OCI-LY1 (cell line): ENCODE data around the gene P3H2.

Source experiments
- H2AFZ ChIP-seq: fragments of 200-600 bp; sonication (generic), shearing (Covaris generic); 2 replicates; pipeline ENCODE4 v1.6.0; 2014; ENCODE audit warnings: antibody characterized with exemption, mild to moderate bottlenecking, low read length
- H3F3A ChIP-seq: fragments of 200-600 bp; sonication (generic), shearing (Covaris generic); 2 replicates; pipeline ENCODE4 v1.6.0; 2014; ENCODE audit warnings: mild to moderate bottlenecking, antibody characterized with exemption, low read length, moderate library complexity; ENCODE audit not compliant: insufficient read depth
- H3K27ac ChIP-seq: fragments of 200-600 bp; sonication (generic); 2 replicates; pipeline ENCODE4 v1.5.1; 2014; ENCODE audit warnings: low read length, mixed run types, mild to moderate bottlenecking, low read depth; ENCODE audit not compliant: poor library complexity, severe bottlenecking
- H3K27me3 ChIP-seq: fragments of 200-600 bp; sonication (generic); 2 replicates; pipeline ENCODE4 v1.6.0; 2014; ENCODE audit warnings: antibody characterized with exemption, mild to moderate bottlenecking, low read length, moderate library complexity; ENCODE audit not compliant: insufficient read depth
- H3K36me3 ChIP-seq: fragments of 200-600 bp; sonication (generic); 2 replicates; pipeline ENCODE4 v1.6.1; 2014; ENCODE audit warnings: mild to moderate bottlenecking, antibody characterized with exemption, low read length, moderate library complexity, mixed read lengths; ENCODE audit not compliant: insufficient read depth
- H3K4me1 ChIP-seq: fragments of 200-600 bp; sonication (generic); 2 replicates; pipeline ENCODE4 v1.5.1; 2014; ENCODE audit warnings: mild to moderate bottlenecking, low read length, moderate library complexity; ENCODE audit not compliant: insufficient read depth, severe bottlenecking
- H3K4me2 ChIP-seq: fragments of 200-600 bp; sonication (generic), shearing (Covaris generic); 2 replicates; pipeline ENCODE4 v1.6.1; 2014; ENCODE audit warnings: low read length
- H3K4me3 ChIP-seq: fragments of 200-600 bp; sonication (generic); 2 replicates; pipeline ENCODE4 v1.5.1; 2014; ENCODE audit warnings: low read length, low read depth, mild to moderate bottlenecking, mixed read lengths; ENCODE audit not compliant: poor library complexity, severe bottlenecking
- H3K79me2 ChIP-seq: fragments of 200-600 bp; shearing (Covaris generic); 2 replicates; pipeline ENCODE4 v1.6.1; 2016; ENCODE audit warnings: mixed run types, low read length, mixed read lengths; ENCODE audit not compliant: insufficient read depth
- H3K9ac ChIP-seq: fragments of 200-600 bp; sonication (generic), shearing (Covaris generic); 2 replicates; pipeline ENCODE4 v1.6.1; 2014; ENCODE audit warnings: mild to moderate bottlenecking, low read length, mixed read lengths
- H3K9me2 ChIP-seq: fragments of 200-600 bp; sonication (generic), shearing (Covaris generic); 2 replicates; pipeline ENCODE4 v1.6.1; 2014; ENCODE audit warnings: low read depth, mild to moderate bottlenecking, low read length, mixed read lengths
- H3K9me3 ChIP-seq: fragments of 200-600 bp; shearing (Covaris generic); 2 replicates; pipeline ENCODE4 v1.6.1; 2014; ENCODE audit warnings: low read length, mixed read lengths
- H4K20me1 ChIP-seq: fragments of 200-600 bp; sonication (generic), shearing (Covaris generic); 2 replicates; pipeline ENCODE4 v1.6.0; 2016; ENCODE audit warnings: mild to moderate bottlenecking, low read length; ENCODE audit not compliant: insufficient read depth
- CTCF ChIP-seq: fragments of 200-600 bp; sonication (generic), shearing (Covaris generic); IDR thresholded peaks from 2 replicates; pipeline ENCODE4 v1.5.1; 2017; ENCODE audit warnings: mild to moderate bottlenecking, antibody characterized with exemption, low read length, moderate library complexity, mixed read lengths
- EZH2 ChIP-seq: fragments of 200-600 bp; sonication (generic), shearing (Covaris generic); IDR thresholded peaks from 2 replicates; pipeline ENCODE4 v1.8.0; 2017; ENCODE audit warnings: borderline replicate concordance, mixed run types, mild to moderate bottlenecking, antibody characterized with exemption, low read length, moderate library complexity, mixed read lengths

The P3H2 gene

GRCh38 chr3:190122198-190122771, 1.6 kb upstream of the P3H2 start:
- no peaks in the 10 kb centered on the region; the same call in 1 of the 2 replicates for H3K27me3 ChIP-seq
- H3K4me3 ChIP-seq: no peak overlapping the region
- H3K27ac ChIP-seq: no peak overlapping the region
- H4K20me1 ChIP-seq: no peaks in the 10 kb centered on the region
- no peaks in the 10 kb centered on the region for H3K4me1 ChIP-seq
- no peak overlapping the region for H2AFZ ChIP-seq
- H3K79me2 ChIP-seq: no peaks in the 10 kb centered on the region
- no peaks in the 10 kb centered on the region for H3K36me3 ChIP-seq
- TF ChIP-seq CTCF (no peak), EZH2 (no peak)
- no peaks in the 10 kb centered on the region for H3F3A ChIP-seq
- no peak overlapping the region for H3K9ac ChIP-seq
- no peaks in the 10 kb centered on the region for H3K9me2 ChIP-seq
- no peak overlapping the region for H3K4me2 ChIP-seq
- H3K9me3 ChIP-seq: no peaks in the 10 kb centered on the region

- Histone ChIP-seq H3K27ac (no peak overlapping the region), H3K9me3 (no peaks in the 10 kb centered on the region), H3K9ac (no peak overlapping the region), H3F3A (no peaks in the 10 kb centered on the region), H2AFZ (no peak overlapping the region), H4K20me1 (no peaks in the 10 kb centered on the region), H3K4me2 (no peak overlapping the region), H3K9me2 (no peaks in the 10 kb centered on the region), H3K4me1 (no peaks in the 10 kb centered on the region), H3K27me3 (no peaks in the 10 kb centered on the region; the same call in 1 of the 2 replicates), H3K79me2 (no peaks in the 10 kb centered on the region), H3K36me3 (no peaks in the 10 kb centered on the region), H3K4me3 (no peak overlapping the region)
- no peak for TF ChIP-seq EZH2
- no peak for TF ChIP-seq CTCF
Measured at GRCh38 chr3:190121383-190121782, 686 bp upstream of the P3H2 start.

- H3F3A ChIP-seq: no peaks in the 10 kb centered on the region
- no peak overlapping the region for H3K27ac ChIP-seq
- H3K9me3 ChIP-seq: no peaks in the 10 kb centered on the region
- H3K4me3 ChIP-seq: no peak overlapping the region
- H3K4me2 ChIP-seq: no peak overlapping the region
- TF ChIP-seq EZH2 (no peak), CTCF (no peak)
- no peak overlapping the region for H2AFZ ChIP-seq
- no peaks in the 10 kb centered on the region for H3K4me1 ChIP-seq
- H3K9ac ChIP-seq: no peak overlapping the region
- H3K36me3 ChIP-seq: no peaks in the 10 kb centered on the region
- H3K79me2 ChIP-seq: no peaks in the 10 kb centered on the region
- H4K20me1 ChIP-seq: no peaks in the 10 kb centered on the region
- no peaks in the 10 kb centered on the region for H3K9me2 ChIP-seq
- no peaks in the 10 kb centered on the region; the same call in 1 of the 2 replicates for H3K27me3 ChIP-seq
Measured at GRCh38 chr3:190121061-190121377, 322 bp upstream of the P3H2 start.
